NCI-H187 treated with DMSO at 0.1 percent for 48 hours (cell line): Measurements from ENCODE around the gene NUDT3.

ENCODE experiments used
- DNase-seq: peaks from one replicate; lab custom pipeline; 2025; lab: John Stamatoyannopoulos, UW

NUDT3 gene

GRCh38 chr6:34321821-34322220, 70.6 kb downstream of the NUDT3 start:
- DNase-seq, result no peak

GRCh38 chr6:34319471-34319885, 73.0 kb downstream of the NUDT3 start:
- DNase-seq, result no peak

- no peak for DNase-seq
Observed at GRCh38 chr6:34318499-34319470, 73.7 kb downstream of the NUDT3 start.

GRCh38 chr6:34317882-34318498, 74.5 kb downstream of the NUDT3 start:
- no peak for DNase-seq

GRCh38 chr6:34317172-34317477, 75.3 kb downstream of the NUDT3 start:
- no peak for DNase-seq

- DNase-seq, result no peak
Observed at GRCh38 chr6:34316431-34317171, 75.9 kb downstream of the NUDT3 start.

GRCh38 chr6:34315780-34316179, 76.7 kb downstream of the NUDT3 start:
- no peak for DNase-seq

- no peak for DNase-seq
Observed at GRCh38 chr6:34315256-34315655, 77.2 kb downstream of the NUDT3 start.

GRCh38 chr6:34312259-34312658, 80.2 kb downstream of the NUDT3 start:
- no peak for DNase-seq

- no peak for DNase-seq
Observed at GRCh38 chr6:34310817-34311216, 81.7 kb downstream of the NUDT3 start.

GRCh38 chr6:34308483-34308882, 84.0 kb downstream of the NUDT3 start:
- no peak for DNase-seq

- no peak for DNase-seq
Observed at GRCh38 chr6:34305982-34306708, 86.3 kb downstream of the NUDT3 start.

- DNase-seq, result no peak
Observed at GRCh38 chr6:34305497-34305896, 87.0 kb downstream of the NUDT3 start.

GRCh38 chr6:34304164-34304563, 88.3 kb downstream of the NUDT3 start:
- DNase-seq, result no peak

GRCh38 chr6:34302929-34303328, 89.5 kb downstream of the NUDT3 start:
- DNase-seq, result no peak

GRCh38 chr6:34301408-34301807, 91.1 kb downstream of the NUDT3 start:
- no peak for DNase-seq

GRCh38 chr6:34300332-34300751, 92.1 kb downstream of the NUDT3 start:
- no peak for DNase-seq

GRCh38 chr6:34298941-34299340, 93.5 kb downstream of the NUDT3 start:
- no peak for DNase-seq

- no peak for DNase-seq
Observed at GRCh38 chr6:34295721-34296120, 96.7 kb downstream of the NUDT3 start.

GRCh38 chr6:34292954-34293353, 99.5 kb downstream of the NUDT3 start:
- DNase-seq, result no peak

GRCh38 chr6:34289137-34289536, 103.3 kb downstream of the NUDT3 start:
- DNase-seq, result no peak

- DNase-seq, result no peak
Observed at GRCh38 chr6:34288581-34288980, 103.9 kb downstream of the NUDT3 start.
